Measurements from ENCODE around the gene CPA4.

The CPA4 gene

DNA sequence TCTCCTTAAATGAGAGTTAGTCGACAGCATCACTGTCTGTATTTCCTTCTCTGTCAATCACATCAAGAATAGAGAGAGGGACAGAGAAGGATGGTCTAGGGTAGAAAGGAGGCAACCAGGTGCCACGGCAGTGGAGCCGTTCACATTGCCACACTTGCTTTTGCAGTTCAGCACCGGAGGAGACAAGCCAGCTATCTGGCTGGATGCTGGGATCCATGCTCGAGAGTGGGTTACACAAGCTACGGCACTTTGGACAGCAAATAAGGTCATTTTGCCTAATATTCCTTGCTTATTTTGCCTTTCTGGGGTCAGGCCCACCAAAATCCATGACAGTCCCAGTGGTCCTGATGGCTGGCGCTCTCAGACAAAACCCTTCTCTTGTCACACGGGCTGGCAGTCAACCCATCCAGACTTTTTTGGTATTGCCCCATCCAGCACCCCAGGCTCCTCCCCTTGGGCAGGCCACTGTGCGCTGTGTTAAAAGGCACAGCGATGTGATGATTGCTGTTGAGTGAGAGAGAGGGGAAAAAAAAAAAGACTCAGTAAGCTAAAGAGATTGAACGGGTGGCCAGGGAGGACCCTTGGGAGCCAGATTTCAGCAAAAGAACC, 17.9 kb upstream of the CPA4 start:
- no peak for DNase-seq (ENCODE audit: low read depth in 2 of 2)

- peak; percentile 70 to 71 for DNase-seq (ENCODE audit: low read depth in 2 of 2)
These were observed 17.1 kb upstream of the CPA4 start for GRCh38 chr7:130275826-130276297.

DNA sequence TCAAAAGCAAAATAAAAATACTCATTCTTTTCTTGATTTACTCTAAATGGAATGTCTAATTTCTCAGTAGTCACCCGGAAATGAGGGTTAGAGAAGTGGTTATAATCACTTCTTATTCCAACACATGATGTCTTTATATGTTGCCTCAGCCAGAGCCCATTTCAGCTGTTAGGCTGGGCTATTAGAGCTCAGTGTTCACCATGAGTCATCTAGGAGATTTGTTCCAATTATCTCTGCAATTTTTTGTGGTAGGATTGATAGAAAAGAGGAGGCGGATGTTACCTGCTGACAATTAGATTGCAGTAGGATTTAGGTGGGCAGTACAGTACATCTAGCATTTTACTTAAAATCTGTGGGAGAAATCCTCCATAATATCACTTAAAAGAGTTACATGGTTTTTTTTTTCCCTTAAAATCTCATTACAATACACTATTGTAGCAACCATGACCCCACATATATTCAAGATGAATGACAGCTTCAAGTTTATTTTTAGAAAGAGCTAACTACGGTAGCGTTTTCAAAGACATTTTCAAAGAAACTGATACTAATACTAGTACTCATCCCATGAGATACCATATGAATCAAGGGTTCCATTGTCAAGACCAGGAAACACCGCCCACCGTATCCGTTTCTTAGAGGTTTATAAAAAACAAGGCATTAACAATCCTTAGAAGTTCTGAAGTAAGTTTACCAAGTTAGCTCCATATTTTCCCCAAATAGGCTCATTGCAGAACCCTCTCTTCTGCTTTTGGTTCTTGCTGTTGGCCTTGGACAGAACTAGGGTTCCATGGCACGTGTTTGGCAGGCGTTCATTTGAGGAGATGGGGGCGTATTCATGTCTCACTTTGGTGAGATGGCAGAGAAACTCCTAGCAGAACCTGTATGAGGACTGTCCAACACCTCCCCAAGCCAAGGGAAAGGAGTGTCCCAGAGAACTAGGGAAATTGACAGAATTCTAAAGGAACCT, 15.9 kb upstream of the CPA4 start:
- DNase-seq (ENCODE audit: low read depth in 2 of 2), result peak; percentile 74 to 75

GRCh38 chr7:130277763-130278643, 15.0 kb upstream of the CPA4 start:
- peak; percentile 62 to 65 for DNase-seq (ENCODE audit: low read depth in 2 of 2)

GRCh38 chr7:130278860-130279259, 14.1 kb upstream of the CPA4 start:
- peak; percentile 97 for DNase-seq (ENCODE audit: low read depth in 2 of 2)

DNA sequence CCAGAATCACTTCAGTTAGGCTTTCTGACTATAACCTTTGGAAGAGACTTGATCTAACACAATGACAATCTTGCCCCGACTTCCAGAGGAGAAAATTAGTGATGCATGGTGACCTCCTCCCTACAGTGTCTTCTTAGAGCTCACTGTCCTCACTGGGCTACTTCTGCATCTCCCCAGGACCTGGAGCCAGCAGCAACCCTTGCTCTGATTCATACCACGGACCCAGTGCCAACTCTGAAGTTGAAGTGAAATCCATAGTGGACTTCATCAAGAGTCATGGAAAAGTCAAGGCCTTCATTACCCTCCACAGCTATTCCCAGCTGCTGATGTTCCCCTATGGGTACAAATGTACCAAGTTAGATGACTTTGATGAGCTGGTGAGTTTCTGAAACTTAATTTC, 13.7 kb upstream of the CPA4 start:
- DNase-seq (ENCODE audit: low read depth in 2 of 2), result no peak

GRCh38 chr7:130279906-130280305, 13.1 kb upstream of the CPA4 start:
- no peak for DNase-seq (ENCODE audit: low read depth in 2 of 2)

DNA sequence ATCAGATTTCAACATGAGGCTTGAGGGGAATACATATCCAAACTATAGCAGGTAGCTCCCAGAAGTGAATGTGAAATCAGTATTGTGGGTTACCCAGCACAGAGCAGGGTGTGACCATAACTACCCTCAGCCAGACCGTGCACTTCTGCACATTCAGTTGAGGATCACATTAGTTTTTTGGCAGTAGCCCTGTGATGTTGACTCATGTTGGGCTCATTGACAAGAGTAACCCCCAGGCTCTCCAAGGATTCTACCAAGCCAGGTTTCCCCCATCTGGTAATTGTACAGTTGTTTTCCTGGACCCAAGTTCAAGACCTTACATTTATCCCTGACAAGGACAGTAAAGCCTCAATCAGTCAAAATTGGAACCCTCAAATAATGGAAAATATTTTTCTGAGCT, 11.7 kb upstream of the CPA4 start:
- DNase-seq (ENCODE audit: low read depth in 2 of 2), result peak; percentile 36 to 50

GRCh38 chr7:130286881-130287280, 6.1 kb upstream of the CPA4 start:
- DNase-seq (ENCODE audit: low read depth in 2 of 2), result no peak

- DNase-seq (ENCODE audit: low read depth in 2 of 2), result no peak
These were observed 4.8 kb upstream of the CPA4 start for GRCh38 chr7:130288168-130288567.

- DNase-seq (ENCODE audit: low read depth in 2 of 2), result no peak
These were observed 4.1 kb upstream of the CPA4 start for GRCh38 chr7:130288829-130289228.

- DNase-seq (ENCODE audit: low read depth in 2 of 2), result no peak
These were observed 3.5 kb upstream of the CPA4 start for GRCh38 chr7:130289478-130289877.

- no peak for DNase-seq (ENCODE audit: low read depth in 2 of 2)
These were observed 2.2 kb upstream of the CPA4 start for GRCh38 chr7:130290745-130291144.

GRCh38 chr7:130293521-130293920, 560 bp downstream of the CPA4 start:
- DNase-seq (ENCODE audit: low read depth in 2 of 2), result no peak

- peak; percentile 56 to 58 for DNase-seq (ENCODE audit: low read depth in 2 of 2)
These were observed 1.4 kb downstream of the CPA4 start for GRCh38 chr7:130294314-130294713.

DNA sequence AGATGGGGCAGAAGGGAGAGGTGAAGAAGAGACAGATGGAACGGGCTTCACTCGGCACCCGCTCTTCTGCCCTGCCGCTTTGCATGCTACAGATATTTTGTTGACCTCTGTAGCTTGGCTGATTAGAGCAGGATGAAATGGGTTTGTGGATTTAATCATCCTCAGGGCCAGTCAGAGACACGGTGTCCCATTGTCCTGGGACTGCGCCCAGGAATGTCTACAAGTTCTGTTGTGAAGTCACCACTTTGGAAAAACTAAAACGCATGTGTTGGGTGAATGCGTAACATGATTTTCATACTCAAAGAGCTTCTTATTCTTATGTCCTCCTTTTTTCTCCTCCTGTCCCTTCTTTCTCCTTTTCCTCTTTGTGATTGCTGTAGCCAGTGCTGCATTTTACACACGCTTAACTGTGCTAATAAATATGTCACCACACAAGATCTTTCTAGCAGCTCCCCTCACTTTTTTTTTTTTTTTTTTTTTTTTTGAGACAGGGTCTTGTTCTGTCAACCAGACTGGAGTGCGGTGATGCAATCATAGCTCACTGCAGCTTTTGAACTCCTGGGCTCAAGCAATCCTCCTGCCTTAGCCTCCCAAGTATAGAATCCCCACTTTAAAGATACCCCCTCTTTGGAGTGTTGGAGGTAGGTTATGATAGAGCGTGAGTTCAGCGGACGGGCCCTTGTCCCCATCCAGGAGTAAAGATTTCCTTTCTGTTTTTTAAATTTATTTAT, 3.4 kb downstream of the CPA4 start:
- no peak for DNase-seq (ENCODE audit: low read depth in 2 of 2)

- DNase-seq (ENCODE audit: low read depth in 2 of 2), result peak; percentile 81 to 83
These were observed 4.9 kb downstream of the CPA4 start for GRCh38 chr7:130297628-130298543.

DNA sequence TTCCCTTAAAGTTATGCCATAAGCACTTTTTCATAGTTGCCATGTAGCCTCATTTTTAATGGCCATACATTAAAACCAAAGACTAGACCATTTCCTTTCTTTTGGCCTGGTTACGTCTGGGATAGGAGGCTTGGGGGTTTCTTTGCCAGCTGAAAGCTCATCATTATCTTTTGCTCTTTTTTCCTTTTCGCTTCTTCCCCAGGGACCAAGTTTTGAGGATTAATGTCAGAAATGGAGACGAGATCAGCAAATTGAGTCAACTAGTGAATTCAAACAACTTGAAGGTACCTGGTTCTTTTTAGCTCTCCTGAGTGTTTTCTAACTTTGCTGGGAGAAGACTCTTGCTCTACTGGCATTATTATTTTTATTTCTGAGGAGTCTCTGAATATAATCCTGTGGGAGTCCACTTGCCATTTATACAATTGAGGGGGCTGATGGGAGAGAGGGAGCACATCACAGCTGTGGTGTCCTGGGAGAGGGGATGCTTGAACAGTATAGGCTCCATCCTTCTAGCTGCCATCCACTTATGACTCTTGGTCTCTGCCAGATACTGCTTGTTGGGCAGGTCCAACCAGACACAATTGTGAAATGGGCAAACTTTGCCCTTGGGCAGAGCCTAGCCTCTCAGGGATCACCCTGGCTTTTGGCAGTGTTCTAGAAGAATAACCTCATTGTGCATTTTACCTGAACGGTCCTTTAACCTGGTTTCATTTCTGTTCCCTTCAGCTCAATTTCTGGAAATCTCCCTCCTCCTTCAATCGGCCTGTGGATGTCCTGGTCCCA, 5.8 kb downstream of the CPA4 start:
- no peak for DNase-seq (ENCODE audit: low read depth in 2 of 2)

DNA sequence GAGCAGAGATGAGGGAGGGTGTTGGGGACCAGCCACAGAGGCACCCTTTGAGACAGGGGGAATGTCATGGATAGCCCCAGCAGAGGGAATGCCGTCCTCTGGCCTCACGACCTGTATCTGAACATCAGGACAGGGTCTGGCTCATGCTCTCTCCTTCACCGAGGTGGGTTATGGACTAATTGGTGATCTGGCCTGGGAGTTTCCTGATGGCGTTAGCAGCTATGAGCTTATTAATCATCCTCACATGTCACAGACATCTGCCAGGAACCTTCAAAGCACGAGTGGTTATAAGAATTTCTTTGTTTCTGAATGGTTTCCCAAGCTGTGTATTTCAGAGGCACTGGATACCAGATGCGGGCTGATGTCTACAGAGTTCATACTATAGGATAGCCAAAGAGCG, 6.9 kb downstream of the CPA4 start:
- peak in 1 of 2 experiments; percentile 34 for DNase-seq (ENCODE audit: low read depth in 2 of 2)
